Ascending aorta (tissue), 2 donors: ENCODE measurements around the gene PLXNA4. TPM values are rescaled to one million over a fixed set of nuclear protein-coding genes. Genes with fewer than 3 reads are reported as not detected.

Experiments
- DNase-seq, 2 donors: peaks; one replicate each; pipeline ENCODE4 v3.0.0-alpha.2; 2019; ENCODE audit warnings: low spot score in 2 of 2
- H3K27ac ChIP-seq, 2 donors: fragments of 200-600 bp; sonication (generic); one replicate each; pipeline ENCODE4 v1.5.1; 2016 to 2017; ENCODE audit warnings: mild to moderate bottlenecking in 1 of 2
- H3K27me3 ChIP-seq: fragments of 200-600 bp; sonication (generic); one replicate; pipeline ENCODE4 v1.5.1; 2017
- H3K36me3 ChIP-seq, 2 donors: fragments of 200-600 bp; sonication (generic); one replicate each; pipeline ENCODE4 v1.5.1; 2016
- H3K4me1 ChIP-seq, 2 donors: fragments of 200-600 bp; sonication (generic); one replicate each; pipeline ENCODE4 v1.5.1; 2016 to 2017; ENCODE audit warnings: mild to moderate bottlenecking in 1 of 2
- H3K4me3 ChIP-seq, 2 donors: fragments of 200-600 bp; sonication (generic); one replicate each; pipeline ENCODE4 v1.5.1; 2016 to 2017; ENCODE audit warnings: mild to moderate bottlenecking in 1 of 2
- H3K9me3 ChIP-seq, 2 donors: fragments of 200-600 bp; sonication (generic); one replicate each; pipeline ENCODE4 v1.5.1; 2016
- CTCF ChIP-seq, 3 experiments: fragments of 200-600 bp in 2 of 3; fragments of 450-650 bp in 1 of 3; sonication (generic) in 2 of 3; IDR thresholded peaks; one replicate each; pipeline ENCODE4 v1.5.1; 2016 to 2019; ENCODE audit warnings: antibody characterized with exemption in 3 of 3, mild to moderate bottlenecking in 1 of 3, moderate library complexity in 1 of 3
- intact Hi-C: fragments of 100-400 bp; cut with DNase I; formaldehyde crosslinking; loops from one replicate; pipeline ENCODE4 v1.15.1; 2023
- total RNA-seq: library from RNA; depleted of rRNA; stranded (reverse); fragments of >200 nt; gene quantifications from one replicate; pipeline ENCODE4 v1.1.0, GENCODE V29; 2016

Gene PLXNA4
- total RNA-seq, 1 donor from 2014 or later: 27.1 TPM

GRCh38 chr7:132486274-132486610, 90.0 kb downstream of the PLXNA4 start:
- TF ChIP-seq CTCF (IDR thresholded peaks at IDR 0.05): no peak
- Histone ChIP-seq H3K27ac (peak overlapping the region; percentile 36 to 48), H3K4me3 (no peak overlapping the region), H3K36me3 (no peaks in the 10 kb centered on the region), H3K27me3 (no peaks in the 10 kb centered on the region), H3K4me1 (peaks cover 0 to 11% of the 10 kb centered on the region in 2 donors), H3K9me3 (no peaks in the 10 kb centered on the region)
- intact Hi-C loops: no loop called here
- DNase-seq: peak in 1 of 2 donors; percentile 82

- no peak for DNase-seq
- H3K36me3 ChIP-seq: no peaks in the 10 kb centered on the region
- intact Hi-C loops: no loop called here
- peaks cover 0 to 13% of the 10 kb centered on the region in 2 donors for H3K4me1 ChIP-seq
- TF ChIP-seq CTCF (IDR thresholded peaks at IDR 0.05): no peak
- H3K27ac ChIP-seq: peak overlapping the region; percentile 36 to 48
- no peak overlapping the region for H3K4me3 ChIP-seq
- H3K27me3 ChIP-seq: no peaks in the 10 kb centered on the region
- H3K9me3 ChIP-seq: no peaks in the 10 kb centered on the region
These were observed 90.5 kb downstream of the PLXNA4 start for GRCh38 chr7:132485600-132486273.

- no peaks in the 10 kb centered on the region for H3K27me3 ChIP-seq
- H3K4me3 ChIP-seq: no peak overlapping the region
- intact Hi-C loops: no loop called here
- H3K36me3 ChIP-seq: no peaks in the 10 kb centered on the region
- no peak for TF ChIP-seq CTCF (IDR thresholded peaks at IDR 0.05)
- no peak for DNase-seq
- peaks cover 0 to 13% of the 10 kb centered on the region in 2 donors for H3K4me1 ChIP-seq
- H3K27ac ChIP-seq: no peak overlapping the region
- no peaks in the 10 kb centered on the region for H3K9me3 ChIP-seq
These were observed 91.1 kb downstream of the PLXNA4 start for GRCh38 chr7:132485136-132485535.

- no peak for DNase-seq
- H3K27ac ChIP-seq: no peak overlapping the region
- H3K27me3 ChIP-seq: no peaks in the 10 kb centered on the region
- H3K36me3 ChIP-seq: no peaks in the 10 kb centered on the region
- intact Hi-C loops: no loop called here
- no peak overlapping the region for H3K4me3 ChIP-seq
- H3K4me1 ChIP-seq: peaks cover 0 to 13% of the 10 kb centered on the region in 2 donors
- H3K9me3 ChIP-seq: no peaks in the 10 kb centered on the region
- TF ChIP-seq CTCF (IDR thresholded peaks at IDR 0.05): no peak
These were observed 93.4 kb downstream of the PLXNA4 start for GRCh38 chr7:132482866-132483265.

GRCh38 chr7:132480534-132480933, 95.7 kb downstream of the PLXNA4 start:
- Histone ChIP-seq H3K4me3 (no peak overlapping the region), H3K9me3 (no peaks in the 10 kb centered on the region), H3K27ac (no peak overlapping the region), H3K4me1 (peaks cover 0 to 3% of the 10 kb centered on the region in 2 donors), H3K36me3 (no peaks in the 10 kb centered on the region), H3K27me3 (no peaks in the 10 kb centered on the region)
- peak in 1 of 2 donors; percentile 72 for DNase-seq
- TF ChIP-seq CTCF (IDR thresholded peaks at IDR 0.05): no peak
- intact Hi-C loops: no loop called here

GRCh38 chr7:132476541-132476940, 99.7 kb downstream of the PLXNA4 start:
- intact Hi-C loops: no loop called here
- H3K9me3 ChIP-seq: no peaks in the 10 kb centered on the region
- H3K4me1 ChIP-seq: peaks cover 0 to 25% of the 10 kb centered on the region in 2 donors
- no peak for DNase-seq
- H3K27me3 ChIP-seq: no peaks in the 10 kb centered on the region
- no peak overlapping the region for H3K27ac ChIP-seq
- no peaks in the 10 kb centered on the region for H3K36me3 ChIP-seq
- no peak overlapping the region for H3K4me3 ChIP-seq
- no peak for TF ChIP-seq CTCF (IDR thresholded peaks at IDR 0.05)
